ENCODE data around the gene BAHCC1.

- no peak for TF ChIP-seq REST (tag by site-specific recombination; IDR thresholded peaks at IDR 0.05)
- TF ChIP-seq KLF16 (tag by site-specific recombination; IDR thresholded peaks at IDR 0.05) = no peak
- TF ChIP-seq ZNF114 (tag by site-specific recombination; IDR thresholded peaks at IDR 0.05) = no peak
- TF ChIP-seq ZNF121 (tag by site-specific recombination; IDR thresholded peaks at IDR 0.05) = no peak
- no peak for TF ChIP-seq ZNF24 (tag by site-specific recombination; IDR thresholded peaks at IDR 0.05)
- no peak for TF ChIP-seq CTCF (tag by site-specific recombination; IDR thresholded peaks at IDR 0.05)
- TF ChIP-seq GLI2 (tag by site-specific recombination; IDR thresholded peaks at IDR 0.05; ENCODE audit: borderline replicate concordance, low read depth) = no peak
- no peak for TF ChIP-seq ZNF560 (tag by site-specific recombination; IDR thresholded peaks at IDR 0.05; ENCODE audit: borderline replicate concordance)
- TF ChIP-seq ZBTB48 (tag by site-specific recombination; IDR thresholded peaks at IDR 0.05) = no peak
These were observed 114.9 kb downstream of the BAHCC1 start for GRCh38 chr17:81509972-81510784.

Data from HEK293 (cell line).